OCI-LY1 (cell line): ENCODE results near the gene PLLP.

ENCODE experiments used
- H2AFZ ChIP-seq: fragments of 200-600 bp; sonication (generic), shearing (Covaris generic); 2 replicates; pipeline ENCODE4 v1.6.0; 2014; ENCODE audit warnings: antibody characterized with exemption, mild to moderate bottlenecking, low read length
- H3F3A ChIP-seq: fragments of 200-600 bp; sonication (generic), shearing (Covaris generic); 2 replicates; pipeline ENCODE4 v1.6.0; 2014; ENCODE audit warnings: mild to moderate bottlenecking, antibody characterized with exemption, low read length, moderate library complexity; ENCODE audit not compliant: insufficient read depth
- H3K27ac ChIP-seq: fragments of 200-600 bp; sonication (generic); 2 replicates; pipeline ENCODE4 v1.5.1; 2014; ENCODE audit warnings: low read length, mixed run types, mild to moderate bottlenecking, low read depth; ENCODE audit not compliant: poor library complexity, severe bottlenecking
- H3K27me3 ChIP-seq: fragments of 200-600 bp; sonication (generic); 2 replicates; pipeline ENCODE4 v1.6.0; 2014; ENCODE audit warnings: antibody characterized with exemption, mild to moderate bottlenecking, low read length, moderate library complexity; ENCODE audit not compliant: insufficient read depth
- H3K36me3 ChIP-seq: fragments of 200-600 bp; sonication (generic); 2 replicates; pipeline ENCODE4 v1.6.1; 2014; ENCODE audit warnings: mild to moderate bottlenecking, antibody characterized with exemption, low read length, moderate library complexity, mixed read lengths; ENCODE audit not compliant: insufficient read depth
- H3K4me1 ChIP-seq: fragments of 200-600 bp; sonication (generic); 2 replicates; pipeline ENCODE4 v1.5.1; 2014; ENCODE audit warnings: mild to moderate bottlenecking, low read length, moderate library complexity; ENCODE audit not compliant: insufficient read depth, severe bottlenecking
- H3K4me2 ChIP-seq: fragments of 200-600 bp; sonication (generic), shearing (Covaris generic); 2 replicates; pipeline ENCODE4 v1.6.1; 2014; ENCODE audit warnings: low read length
- H3K4me3 ChIP-seq: fragments of 200-600 bp; sonication (generic); 2 replicates; pipeline ENCODE4 v1.5.1; 2014; ENCODE audit warnings: low read length, low read depth, mild to moderate bottlenecking, mixed read lengths; ENCODE audit not compliant: poor library complexity, severe bottlenecking
- H3K79me2 ChIP-seq: fragments of 200-600 bp; shearing (Covaris generic); 2 replicates; pipeline ENCODE4 v1.6.1; 2016; ENCODE audit warnings: mixed run types, low read length, mixed read lengths; ENCODE audit not compliant: insufficient read depth
- H3K9ac ChIP-seq: fragments of 200-600 bp; sonication (generic), shearing (Covaris generic); 2 replicates; pipeline ENCODE4 v1.6.1; 2014; ENCODE audit warnings: mild to moderate bottlenecking, low read length, mixed read lengths
- H3K9me2 ChIP-seq: fragments of 200-600 bp; sonication (generic), shearing (Covaris generic); 2 replicates; pipeline ENCODE4 v1.6.1; 2014; ENCODE audit warnings: low read depth, mild to moderate bottlenecking, low read length, mixed read lengths
- H3K9me3 ChIP-seq: fragments of 200-600 bp; shearing (Covaris generic); 2 replicates; pipeline ENCODE4 v1.6.1; 2014; ENCODE audit warnings: low read length, mixed read lengths
- H4K20me1 ChIP-seq: fragments of 200-600 bp; sonication (generic), shearing (Covaris generic); 2 replicates; pipeline ENCODE4 v1.6.0; 2016; ENCODE audit warnings: mild to moderate bottlenecking, low read length; ENCODE audit not compliant: insufficient read depth
- EZH2 ChIP-seq: fragments of 200-600 bp; sonication (generic), shearing (Covaris generic); IDR thresholded peaks from 2 replicates; pipeline ENCODE4 v1.8.0; 2017; ENCODE audit warnings: borderline replicate concordance, mixed run types, mild to moderate bottlenecking, antibody characterized with exemption, low read length, moderate library complexity, mixed read lengths
- TF ChIP-seq, protein P1 (sequence below): fragments of 200-600 bp; sonication (generic), shearing (Covaris generic); IDR thresholded peaks from 2 replicates; pipeline ENCODE4 v1.5.1; 2017; ENCODE audit warnings: mild to moderate bottlenecking, antibody characterized with exemption, low read length, moderate library complexity, mixed read lengths

The PLLP gene

DNA sequence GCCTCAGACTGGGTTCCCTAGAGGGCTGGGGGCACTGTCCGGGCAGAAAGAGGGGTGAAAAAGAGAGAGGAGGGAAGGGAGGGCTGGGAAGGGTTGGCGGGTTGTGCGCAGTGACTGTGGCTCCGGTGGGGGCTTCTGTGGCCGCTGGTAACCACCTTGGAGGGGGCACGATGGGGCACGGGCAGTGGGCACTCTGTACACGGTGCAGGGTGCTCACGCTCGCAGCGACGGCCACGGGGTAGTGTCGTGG lies 588 bp downstream of the PLLP start:
- H3K4me3 ChIP-seq = no peak overlapping the region

DNA sequence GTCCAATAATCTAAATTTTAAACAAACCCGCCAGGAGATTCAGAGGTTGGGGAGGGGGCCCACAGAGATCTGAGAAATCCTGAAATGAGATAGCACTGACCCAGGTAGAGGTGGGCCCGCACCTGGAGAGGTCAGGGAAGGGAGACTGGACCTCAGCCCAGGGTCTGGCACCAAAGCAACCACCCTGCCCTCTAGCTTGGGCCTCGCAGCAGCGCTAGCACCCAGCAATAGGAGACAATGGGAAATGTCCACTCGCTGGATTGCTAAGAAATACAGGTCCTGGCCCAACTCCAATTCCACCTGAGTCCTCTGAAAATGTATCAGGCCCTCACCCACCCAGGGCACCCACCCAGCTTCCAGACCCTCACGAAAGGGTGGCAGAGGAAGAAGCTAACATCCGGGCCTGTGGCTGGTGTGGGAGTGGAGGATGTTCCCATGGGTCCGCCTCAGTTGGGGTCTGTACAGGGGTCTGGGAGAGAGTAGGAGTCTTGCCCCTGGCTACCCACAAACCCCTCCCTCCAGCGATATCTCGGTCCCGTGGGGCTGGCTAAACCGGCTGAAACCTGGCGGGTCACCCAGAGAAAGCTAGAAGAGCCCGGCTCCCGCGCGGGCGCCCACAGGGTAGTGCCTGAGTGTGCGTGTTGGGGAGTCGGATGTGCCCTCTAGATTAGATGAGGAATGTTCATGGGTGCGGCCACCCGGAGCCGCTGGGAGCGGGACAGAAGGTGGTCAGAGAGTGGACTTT lies 1.1 kb downstream of the PLLP start:
- H3K27me3 ChIP-seq = no peaks in the 10 kb centered on the region
- H2AFZ ChIP-seq = no peak overlapping the region
- no peak overlapping the region for H3K27ac ChIP-seq
- H3K36me3 ChIP-seq = no peaks in the 10 kb centered on the region
- no peak overlapping the region for H3K4me2 ChIP-seq
- no peaks in the 10 kb centered on the region for H4K20me1 ChIP-seq
- H3F3A ChIP-seq = no peaks in the 10 kb centered on the region
- H3K9me3 ChIP-seq = no peaks in the 10 kb centered on the region
- H3K4me3 ChIP-seq = no peak overlapping the region
- no peak overlapping the region for H3K9ac ChIP-seq
- peaks cover 8% of the 10 kb centered on the region for H3K4me1 ChIP-seq
- no peaks in the 10 kb centered on the region for H3K79me2 ChIP-seq
- H3K9me2 ChIP-seq = no peaks in the 10 kb centered on the region
- no peak for TF ChIP-seq EZH2
- TF ChIP-seq, protein P1, sequence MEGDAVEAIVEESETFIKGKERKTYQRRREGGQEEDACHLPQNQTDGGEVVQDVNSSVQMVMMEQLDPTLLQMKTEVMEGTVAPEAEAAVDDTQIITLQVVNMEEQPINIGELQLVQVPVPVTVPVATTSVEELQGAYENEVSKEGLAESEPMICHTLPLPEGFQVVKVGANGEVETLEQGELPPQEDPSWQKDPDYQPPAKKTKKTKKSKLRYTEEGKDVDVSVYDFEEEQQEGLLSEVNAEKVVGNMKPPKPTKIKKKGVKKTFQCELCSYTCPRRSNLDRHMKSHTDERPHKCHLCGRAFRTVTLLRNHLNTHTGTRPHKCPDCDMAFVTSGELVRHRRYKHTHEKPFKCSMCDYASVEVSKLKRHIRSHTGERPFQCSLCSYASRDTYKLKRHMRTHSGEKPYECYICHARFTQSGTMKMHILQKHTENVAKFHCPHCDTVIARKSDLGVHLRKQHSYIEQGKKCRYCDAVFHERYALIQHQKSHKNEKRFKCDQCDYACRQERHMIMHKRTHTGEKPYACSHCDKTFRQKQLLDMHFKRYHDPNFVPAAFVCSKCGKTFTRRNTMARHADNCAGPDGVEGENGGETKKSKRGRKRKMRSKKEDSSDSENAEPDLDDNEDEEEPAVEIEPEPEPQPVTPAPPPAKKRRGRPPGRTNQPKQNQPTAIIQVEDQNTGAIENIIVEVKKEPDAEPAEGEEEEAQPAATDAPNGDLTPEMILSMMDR = no peak

More for the DNA sequence above, 588 bp downstream of the PLLP start:
- Histone ChIP-seq H3K27me3 (no peaks in the 10 kb centered on the region), H3K9me3 (no peaks in the 10 kb centered on the region), H3K27ac (no peak overlapping the region), H3K4me2 (no peak overlapping the region), H3K9ac (no peak overlapping the region), H3F3A (no peaks in the 10 kb centered on the region), H3K9me2 (no peaks in the 10 kb centered on the region), H3K36me3 (no peaks in the 10 kb centered on the region), H3K4me1 (peaks cover 8% of the 10 kb centered on the region), H4K20me1 (no peaks in the 10 kb centered on the region), H2AFZ (no peak overlapping the region), H3K79me2 (no peaks in the 10 kb centered on the region)
- TF ChIP-seq, protein P1 = no peak
- TF ChIP-seq EZH2 = no peak

GRCh38 chr16:57282510-57283213 lies 1.8 kb downstream of the PLLP start:
- Histone ChIP-seq H3F3A (no peaks in the 10 kb centered on the region), H3K27ac (no peak overlapping the region), H3K4me1 (peaks cover 8% of the 10 kb centered on the region), H3K4me3 (no peak overlapping the region), H3K79me2 (no peaks in the 10 kb centered on the region), H3K9ac (no peak overlapping the region), H4K20me1 (no peaks in the 10 kb centered on the region), H3K36me3 (no peaks in the 10 kb centered on the region), H2AFZ (no peak overlapping the region), H3K4me2 (no peak overlapping the region), H3K9me2 (no peaks in the 10 kb centered on the region), H3K27me3 (no peaks in the 10 kb centered on the region), H3K9me3 (no peaks in the 10 kb centered on the region)
- TF ChIP-seq EZH2 = no peak
- TF ChIP-seq, protein P1 = no peak
